Inflammatory macrophage treated with lipopolysaccharide for 1 hour (primary cell): Measurements from ENCODE around the gene CNOT6.

Experiments used
- DNase-seq, 2 donors: peaks; one replicate each; pipeline ENCODE4 v3.0.0-alpha.2; 2020 to 2022

Gene CNOT6

DNA sequence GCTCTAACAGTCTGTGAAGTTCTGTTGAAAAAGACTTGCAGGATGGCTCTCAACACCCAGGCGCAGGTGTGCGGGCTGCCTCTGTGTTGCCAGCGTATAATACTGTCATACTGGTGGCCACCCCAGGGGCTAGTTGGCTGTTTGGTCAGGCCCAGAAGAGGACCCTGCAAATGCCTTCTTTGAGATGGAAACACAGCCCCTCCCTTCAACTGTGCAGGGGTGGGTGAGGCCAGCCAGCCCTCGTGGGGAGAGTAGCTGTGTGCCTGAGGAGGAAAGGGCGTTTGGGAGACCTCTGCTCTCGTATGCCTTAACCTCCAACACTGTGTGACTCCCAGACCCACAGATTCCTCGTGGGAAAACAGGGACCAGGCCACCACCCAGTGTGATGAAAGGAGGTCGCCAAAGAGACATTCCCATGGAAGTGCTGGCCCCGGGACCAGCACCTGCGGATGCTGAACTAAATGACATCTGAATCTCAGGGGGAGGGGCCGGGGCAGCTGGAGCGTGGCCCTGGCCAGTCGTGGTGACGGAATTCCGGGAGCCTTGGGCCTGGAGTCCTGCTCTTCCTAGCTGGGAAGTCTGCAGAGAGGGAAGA is 108.4 kb downstream of the CNOT6 start:
- no peak for DNase-seq

DNA sequence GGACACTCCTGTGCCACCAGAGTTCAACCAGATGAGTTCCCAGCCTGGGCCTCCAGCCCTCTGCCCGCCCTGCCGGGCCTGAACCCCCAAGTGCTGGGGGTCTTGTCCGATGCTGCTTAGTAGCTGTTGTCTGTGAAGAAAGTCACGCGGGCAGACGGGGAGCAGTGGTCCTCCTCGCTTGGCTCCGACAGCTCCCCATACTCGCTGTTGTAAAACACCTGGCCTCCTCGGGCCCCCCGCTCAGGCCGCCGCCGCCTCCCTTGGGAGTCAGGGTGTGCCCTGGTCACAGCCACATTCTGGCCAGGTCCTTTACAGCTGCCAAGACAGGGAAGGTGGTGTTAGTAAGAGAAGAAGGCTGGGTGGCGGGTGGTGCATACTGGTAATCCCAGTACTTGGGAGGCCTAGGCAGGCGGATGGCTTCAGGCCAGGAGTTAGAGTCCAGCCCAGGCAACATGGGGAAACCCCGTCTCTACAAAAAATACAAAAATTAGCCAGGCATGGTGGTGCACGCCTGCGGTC is 109.0 kb downstream of the CNOT6 start:
- DNase-seq = no peak

DNA sequence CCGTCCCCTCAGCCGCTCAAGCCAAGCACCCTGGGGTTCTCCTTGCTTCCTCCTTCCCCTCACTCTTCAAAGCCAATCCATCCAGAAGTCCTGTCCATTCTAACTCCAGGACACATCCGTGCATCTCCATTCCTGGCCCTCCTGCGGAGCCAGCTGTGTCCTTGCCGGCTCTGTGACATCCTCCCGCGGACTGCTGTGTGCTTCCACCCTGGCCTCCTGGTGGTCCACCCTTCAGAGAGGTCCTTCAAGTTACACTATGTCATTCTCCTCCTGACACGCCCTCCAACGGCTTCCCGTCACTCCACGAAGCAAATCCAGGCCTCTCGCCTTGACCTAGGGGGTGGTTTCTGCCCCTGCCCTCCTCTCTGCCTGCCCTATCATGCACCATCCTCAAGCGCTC is 110.1 kb downstream of the CNOT6 start:
- DNase-seq = no peak

DNA sequence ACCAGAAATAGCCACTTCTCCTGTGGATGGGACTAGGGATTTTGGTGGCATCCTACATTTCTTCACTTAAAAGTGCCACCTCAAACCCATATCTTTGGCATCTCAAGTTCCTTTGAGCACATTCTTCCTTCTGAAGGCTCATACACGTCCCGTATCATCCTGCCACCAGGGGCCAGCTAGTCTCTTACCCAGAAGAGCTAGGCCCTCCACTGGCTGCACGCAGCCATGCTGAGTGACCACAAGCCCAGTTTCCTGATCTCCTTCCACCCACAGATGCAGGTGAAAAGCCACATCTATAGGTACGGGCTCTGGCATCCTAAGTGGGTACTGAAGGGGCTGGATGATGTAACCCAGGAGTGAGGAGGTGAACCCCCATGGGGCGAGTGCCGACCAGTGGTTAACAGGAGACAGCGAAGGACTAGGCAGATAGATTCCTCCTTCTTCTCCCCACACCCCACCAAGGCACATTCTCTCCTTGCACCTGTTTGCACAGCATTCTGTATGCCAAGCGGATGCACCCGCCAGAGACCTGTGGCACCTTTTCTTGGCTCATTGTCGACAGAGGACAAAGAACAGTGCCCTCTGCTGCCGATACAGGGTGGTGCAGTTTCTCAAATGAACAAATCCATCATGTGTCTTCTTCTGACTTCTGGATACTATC is 111.5 kb downstream of the CNOT6 start:
- DNase-seq = peak; percentile 21 to 71

DNA sequence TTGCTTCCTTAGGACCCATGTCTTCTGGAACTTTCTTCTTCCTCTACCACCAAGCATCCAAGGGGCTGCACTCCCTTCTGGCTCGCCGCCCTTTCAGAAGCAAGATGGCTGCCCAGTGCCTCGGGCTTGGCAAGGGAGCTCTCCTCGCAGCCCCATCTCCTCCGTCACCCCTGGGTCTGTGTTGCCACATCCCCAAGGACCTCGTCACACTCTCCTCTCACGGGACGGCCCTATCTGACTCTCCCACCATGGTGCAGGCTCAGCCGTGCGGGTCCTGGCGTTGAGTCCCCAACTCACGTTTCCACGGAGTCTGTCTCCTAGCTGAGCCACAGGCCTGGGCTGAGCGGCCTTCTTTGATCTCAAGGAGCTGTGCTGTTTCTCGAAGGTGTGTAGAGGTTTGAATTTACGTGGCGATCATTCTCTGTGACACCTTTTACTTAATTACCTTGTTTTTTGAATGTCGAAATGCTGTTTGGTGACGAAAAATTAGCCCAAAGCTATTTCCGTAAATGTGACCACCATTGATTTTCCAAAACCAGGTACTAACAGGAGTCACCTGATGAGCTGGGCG is 112.1 kb downstream of the CNOT6 start:
- DNase-seq = no peak

DNA sequence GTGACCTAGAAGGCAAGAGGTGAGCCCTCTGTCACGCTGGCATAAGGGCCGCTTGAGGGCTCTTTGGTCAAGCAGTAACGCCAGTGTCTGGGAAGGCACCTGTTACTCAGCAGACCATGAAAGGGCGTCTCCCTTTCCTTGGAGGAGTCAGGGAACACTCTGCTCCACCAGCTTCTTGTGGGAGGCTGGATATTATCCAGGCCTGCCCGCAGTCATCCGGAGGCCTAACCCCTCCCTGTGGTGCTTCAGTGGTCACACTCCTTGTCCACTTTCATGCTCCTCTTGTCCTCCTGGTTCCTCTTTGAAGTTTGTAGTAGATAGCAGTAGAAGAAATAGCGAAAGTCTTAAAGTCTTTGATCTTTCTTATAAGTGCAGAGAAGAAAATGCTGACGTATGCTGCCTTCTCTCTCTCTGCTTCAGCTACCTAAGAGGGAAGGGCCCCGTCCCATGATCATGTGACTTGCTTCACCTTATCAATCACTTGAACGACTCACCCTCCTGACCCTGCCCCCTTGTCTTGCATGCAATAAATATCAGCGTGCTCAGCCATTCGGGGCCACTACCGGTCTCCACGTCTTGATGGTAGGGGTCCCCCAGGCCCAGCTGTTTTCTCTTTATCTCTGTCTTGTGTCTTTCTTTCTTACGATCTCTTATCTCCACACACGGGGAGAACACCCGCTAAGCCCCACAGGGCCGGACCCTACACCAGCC is 113.8 kb downstream of the CNOT6 start:
- no peak for DNase-seq

DNA sequence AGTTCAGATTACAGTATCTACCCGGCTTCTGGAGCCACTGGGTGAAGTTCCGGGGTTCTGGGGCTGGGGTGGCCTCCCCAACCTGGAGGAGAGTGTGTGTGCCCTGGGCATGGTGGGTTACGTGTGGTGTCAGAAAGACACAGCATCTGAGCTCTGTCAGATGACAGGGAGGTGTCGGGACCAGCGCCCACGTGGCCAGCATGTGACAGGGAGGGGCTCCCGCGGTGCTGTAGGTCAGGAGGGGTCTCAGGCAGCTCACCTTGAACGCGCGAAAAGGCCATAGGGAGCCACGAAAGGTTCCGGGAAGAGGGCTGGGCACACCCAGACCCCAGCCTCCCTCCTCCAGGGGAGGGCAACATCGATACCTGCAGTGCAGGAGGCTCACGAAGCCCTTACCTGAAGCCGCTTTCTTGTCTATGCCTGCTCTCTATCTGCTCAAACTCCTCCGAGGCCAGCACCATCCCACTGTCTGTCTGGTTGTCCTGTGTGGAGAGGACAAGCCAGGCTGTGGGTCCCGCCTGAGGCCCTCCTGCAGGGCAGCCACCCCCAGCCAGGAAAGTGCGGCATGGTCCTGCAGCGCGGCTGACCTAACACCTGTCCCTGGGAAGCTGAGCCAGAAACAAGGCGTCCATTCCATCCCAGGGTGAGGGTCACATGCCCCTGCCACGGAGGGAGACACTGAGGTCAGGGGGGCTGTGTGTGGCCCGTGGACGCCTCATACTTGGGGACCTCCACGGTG is 114.6 kb downstream of the CNOT6 start:
- no peak for DNase-seq

DNA sequence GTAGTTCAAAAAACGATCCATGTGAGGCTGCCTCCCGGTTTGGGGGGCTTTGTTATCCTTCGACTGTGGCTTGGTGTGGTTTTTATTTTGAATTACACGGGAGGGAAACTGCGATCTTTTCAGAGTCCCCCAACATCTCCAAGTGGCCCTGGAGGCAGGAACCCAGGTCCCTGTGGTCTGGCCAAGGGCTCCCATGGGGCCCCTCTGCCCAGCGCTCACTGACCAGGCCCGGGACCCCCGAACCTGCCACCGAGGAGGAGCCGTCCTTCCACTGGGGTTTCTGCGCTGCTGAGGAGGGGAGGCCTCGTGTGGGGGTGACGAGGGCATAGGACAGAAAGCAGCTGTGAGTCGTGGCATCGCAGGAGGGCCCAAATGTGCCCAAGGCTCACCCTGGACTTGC is 115.2 kb downstream of the CNOT6 start:
- no peak for DNase-seq

DNA sequence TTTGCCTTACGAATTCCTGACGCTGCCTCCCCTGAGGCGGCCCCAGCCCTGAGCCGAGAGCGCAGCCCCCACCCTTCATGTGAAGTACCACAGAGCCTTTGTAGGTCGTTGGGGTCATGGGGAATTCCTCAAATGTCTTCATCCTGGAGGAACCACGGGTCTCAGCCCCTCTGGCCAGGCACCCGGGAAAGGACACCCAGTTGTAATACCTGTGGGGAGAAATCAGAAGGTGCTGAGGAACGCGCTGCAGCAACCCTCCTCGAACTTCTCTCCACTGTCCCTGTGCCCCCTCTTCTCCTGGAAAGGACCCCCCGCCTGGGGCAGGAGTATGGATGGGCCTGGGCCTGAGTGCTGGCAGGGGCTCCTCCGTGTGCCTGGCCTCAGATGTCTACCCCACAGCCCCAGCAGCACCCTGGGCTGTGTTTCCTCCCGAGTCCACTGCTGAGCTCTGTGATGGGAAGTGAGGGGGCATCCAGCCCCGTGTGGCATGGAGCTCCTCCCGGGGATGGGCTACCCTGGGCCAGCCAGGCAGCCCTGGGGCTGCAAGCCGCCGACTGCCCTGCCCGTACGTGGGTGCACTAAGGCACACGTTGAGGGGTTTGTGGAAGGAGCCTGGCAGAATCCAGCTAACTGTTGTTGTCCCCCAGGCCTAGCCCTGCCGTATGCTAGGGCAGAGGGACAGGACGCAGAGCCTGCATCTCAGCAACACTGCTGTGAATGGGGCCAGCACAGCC is 115.8 kb downstream of the CNOT6 start:
- DNase-seq = no peak

DNA sequence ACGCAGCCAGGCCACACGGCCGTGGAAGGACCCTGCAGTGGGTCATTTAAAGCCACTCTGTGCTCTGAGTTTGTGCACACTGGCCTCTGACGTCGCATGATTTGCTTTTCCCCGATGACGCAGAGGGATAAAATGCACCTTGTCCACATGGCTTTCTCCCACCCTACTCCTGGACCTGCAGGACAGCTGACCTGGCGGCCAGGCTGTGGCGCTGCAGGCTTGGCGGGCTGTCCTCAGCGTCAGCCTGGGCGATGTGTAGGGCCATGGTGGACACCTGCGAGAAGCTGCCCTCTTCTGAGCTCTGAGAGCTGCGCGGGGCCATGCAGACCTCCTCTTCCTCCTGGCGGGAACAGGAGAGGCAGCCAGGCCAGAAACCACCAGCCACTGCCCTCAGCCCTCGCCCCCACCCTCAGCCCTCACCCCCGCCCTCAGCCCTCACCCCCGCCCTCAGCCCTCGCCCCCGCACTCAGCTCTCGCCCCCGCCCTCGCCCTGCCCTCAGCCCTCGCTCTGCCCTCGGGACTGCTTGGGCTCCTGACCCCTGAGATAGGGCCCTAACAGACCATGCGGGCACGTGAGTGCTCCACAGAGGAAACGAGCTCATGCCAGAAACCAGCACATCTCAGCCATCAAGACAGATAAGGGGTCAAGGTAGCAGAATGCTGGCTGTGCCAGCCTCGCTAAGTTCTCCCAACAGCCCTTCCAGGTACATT is 117.1 kb downstream of the CNOT6 start:
- DNase-seq = no peak

DNA sequence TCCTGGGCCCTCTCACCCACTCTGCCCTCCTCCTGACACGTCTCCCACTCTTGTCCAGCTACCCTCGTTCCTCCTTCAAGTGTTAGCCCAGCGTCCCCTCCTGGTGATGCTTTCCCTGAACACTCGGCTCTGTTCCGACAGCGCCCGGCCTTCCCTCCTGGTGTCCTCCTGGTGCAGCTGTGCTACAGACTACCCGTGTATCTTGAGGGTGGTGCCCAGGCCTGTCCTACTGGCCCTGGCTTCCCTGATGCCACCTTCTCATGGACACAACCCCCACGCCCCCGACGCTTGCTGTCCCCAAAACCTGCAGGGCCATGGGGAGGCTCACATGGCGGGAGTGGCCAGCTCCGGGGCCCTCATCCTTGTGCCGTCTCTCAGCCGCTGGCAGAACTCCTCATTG is 118.5 kb downstream of the CNOT6 start:
- DNase-seq = no peak

DNA sequence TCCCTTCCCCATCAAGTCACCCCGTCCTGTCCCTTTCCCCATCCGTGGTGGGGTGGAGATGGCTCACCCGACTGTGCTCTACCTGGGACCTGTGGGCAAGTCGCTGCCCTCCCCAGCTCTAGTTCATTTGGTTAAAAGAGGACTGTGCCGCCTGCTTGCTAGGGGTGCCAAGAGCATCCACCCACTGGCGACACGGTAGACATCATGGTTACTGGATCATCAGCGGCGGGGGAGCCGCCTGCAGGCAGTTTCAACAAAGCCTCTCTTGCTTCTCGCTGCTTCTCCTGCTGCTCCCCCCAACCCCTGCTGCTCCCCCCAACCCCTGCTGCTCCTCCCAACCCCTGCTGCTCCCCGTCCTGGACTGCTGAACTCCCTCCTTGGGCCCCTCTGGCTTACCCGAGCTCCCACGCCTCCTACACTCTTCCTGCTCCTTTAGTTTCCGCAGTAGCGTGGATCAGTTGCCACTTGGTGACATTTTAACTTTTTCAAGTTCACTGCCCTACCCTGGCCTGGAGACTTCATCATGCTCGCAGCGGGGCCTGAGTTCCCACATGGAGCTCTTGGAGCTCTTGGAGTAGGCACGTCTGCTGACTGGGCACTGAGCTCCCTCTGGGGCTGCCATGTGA is 119.1 kb downstream of the CNOT6 start:
- no peak for DNase-seq

DNA sequence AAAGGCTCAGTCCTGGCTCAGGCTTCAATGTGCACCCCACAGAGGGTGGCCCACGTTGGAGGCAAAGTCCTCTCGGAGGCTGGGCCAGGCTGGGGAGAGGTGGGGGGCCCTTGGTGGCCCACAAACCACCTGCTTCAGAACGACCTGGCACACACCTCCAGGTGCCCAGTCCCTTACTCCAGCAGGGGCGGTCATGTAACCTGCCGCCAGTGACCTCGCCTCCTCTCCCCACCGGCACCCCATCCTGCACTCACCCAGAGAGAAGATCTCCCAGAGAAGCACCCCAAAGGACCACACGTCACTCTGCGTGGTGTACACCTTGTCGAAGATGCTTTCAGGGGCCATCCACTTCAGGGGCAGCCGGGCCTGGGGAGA is 119.6 kb downstream of the CNOT6 start:
- DNase-seq = no peak

DNA sequence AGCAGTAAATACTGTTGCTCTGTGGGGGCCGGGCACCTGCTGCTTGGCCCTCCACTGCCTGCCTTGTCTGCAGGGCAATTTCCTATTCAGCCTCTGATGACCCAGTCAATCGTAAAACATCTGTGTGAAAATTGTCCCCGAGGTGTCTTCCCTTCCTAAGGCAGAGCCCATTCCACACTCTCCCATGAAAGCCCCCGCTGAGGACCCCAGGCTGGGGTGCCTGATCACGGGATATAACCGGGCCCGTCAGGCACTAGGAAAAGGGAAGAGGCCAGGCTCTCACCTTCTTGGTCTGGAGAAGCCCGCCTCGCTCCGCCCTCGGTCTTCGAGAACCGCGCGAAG is 124.3 kb downstream of the CNOT6 start:
- no peak for DNase-seq

DNA sequence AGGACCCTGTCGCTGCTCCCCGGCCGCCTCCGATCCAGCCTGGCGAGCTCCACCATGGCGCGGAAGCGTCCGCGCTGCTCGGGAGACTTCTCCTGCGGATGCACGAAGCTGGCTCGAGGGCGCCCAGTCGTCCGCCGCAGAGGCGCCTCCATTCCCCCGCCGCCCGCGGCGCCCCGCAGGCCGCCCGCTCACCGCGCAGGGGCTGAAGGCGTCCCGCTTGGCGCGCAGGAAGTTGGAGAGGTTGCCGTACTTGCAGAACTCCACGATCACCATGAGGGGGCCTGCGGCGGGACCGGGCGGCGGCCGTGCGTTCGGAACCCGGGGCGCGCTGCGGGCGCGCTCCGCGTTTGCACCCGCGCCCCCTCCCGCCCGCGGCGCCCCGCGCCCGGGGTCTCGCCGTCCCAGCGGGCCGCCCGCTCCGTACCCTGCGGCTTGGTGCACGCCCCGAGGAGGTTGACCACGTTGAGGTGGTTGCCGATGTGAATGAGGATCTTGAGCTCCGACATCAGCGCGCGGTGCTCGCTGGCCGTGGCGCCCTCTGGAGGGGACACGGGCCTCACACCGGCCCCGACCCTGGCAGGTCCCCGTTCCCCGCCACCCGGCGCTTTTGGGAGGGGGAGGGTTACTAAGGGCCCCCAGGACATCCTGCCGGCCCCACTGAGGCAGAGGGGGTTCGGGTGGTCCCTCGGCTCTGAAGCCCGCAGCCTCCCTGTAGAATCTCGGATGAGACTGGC is 124.8 kb downstream of the CNOT6 start:
- DNase-seq = no peak

DNA sequence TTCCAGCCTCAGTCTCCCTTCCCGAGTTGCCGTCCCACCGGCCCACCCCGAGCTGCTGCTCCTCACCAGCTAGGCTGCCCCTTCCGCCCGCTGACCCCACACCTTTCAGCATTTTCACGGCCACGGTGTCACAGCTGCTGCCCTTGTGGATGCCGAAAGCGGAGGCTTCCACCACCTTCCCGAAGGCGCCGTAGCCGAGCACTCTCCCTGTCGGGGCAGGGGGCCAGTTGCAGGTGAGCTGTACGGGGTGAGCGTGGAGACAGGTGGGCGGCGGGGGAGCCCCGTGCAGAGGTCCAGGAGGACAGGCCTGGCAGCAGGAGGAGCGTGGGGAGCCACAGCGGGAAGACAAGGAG is 125.4 kb downstream of the CNOT6 start:
- DNase-seq = no peak

DNA sequence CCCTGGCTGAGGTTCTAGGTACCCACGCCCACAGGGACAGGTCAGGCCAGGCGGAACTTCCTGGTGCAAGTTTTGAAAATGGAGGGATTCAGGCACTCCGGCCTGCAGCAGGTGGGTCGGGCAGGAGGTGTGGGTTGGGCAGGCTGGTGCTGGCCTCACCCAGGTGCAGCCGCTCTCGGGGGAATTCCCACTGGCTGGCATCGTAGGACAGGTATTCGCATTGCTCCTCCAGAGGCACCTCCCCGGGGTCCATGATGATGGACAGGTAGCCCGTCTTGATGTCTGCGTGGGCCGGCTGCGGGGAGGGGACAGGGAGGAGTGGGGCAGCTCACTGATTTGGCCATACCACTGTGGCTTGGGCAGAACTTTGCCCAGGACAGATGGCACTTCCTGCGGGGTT is 125.8 kb downstream of the CNOT6 start:
- DNase-seq = no peak

DNA sequence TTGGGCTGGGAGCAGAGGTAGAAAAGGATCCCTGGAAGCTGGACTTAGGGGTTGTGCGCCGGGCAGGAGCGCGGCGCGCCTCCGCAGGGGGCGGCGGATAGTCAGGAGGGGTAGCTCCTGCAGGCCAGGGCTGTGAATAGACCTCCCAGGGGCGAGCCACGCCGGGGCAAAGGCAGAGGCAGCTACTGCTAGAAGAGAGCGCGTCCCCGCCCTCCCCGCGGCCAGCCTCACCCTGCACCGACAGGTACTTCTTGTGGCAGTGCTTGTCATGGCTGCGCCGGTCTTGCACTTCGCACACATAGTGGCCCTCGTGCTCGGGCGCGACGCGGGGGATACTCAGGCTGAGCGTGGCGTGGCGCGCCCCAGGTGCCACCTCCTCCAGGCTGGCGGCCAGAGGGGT is 127.1 kb downstream of the CNOT6 start:
- no peak for DNase-seq

DNA sequence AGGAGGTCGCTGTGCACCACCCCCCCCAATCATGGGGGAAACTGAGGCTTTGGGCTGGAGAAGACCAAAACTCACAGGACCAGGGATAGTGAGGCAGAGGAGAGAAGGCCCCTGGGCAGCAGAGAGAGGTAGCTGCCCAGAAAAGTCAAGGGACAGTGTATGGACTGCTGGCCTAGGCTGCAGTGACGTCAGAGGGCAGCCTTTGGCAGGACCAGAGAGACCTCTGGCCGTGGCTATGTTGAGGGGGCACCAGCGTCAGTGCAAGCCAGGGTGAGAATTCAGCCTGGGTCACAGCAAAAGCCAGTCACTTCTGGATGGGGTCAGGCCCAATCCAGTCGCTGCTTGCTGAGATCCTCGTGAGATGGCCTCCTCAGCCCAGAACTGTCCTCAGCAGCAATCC is 128.7 kb downstream of the CNOT6 start:
- DNase-seq = no peak

DNA sequence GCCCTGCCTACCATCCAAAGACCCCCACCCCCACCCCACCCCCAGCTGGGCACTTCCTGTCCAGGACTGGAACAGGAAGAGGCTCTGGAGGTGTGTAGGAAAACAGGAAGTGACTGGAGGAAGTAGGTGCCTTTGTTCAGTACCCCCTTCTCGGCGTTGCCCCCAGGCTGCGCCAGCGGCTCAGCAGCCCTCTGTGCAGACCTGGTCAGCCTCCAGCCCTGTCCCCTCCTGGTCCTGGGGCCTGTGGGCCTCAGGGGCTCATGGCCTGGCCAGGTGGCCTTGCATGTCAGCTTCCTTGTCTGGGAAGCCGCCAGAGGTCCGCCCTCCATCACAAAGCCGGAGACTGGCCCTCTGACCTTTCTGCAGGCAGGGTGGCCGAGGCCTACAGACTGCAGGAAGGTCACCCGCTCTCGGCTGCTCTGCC is 129.2 kb downstream of the CNOT6 start:
- DNase-seq = no peak

DNA sequence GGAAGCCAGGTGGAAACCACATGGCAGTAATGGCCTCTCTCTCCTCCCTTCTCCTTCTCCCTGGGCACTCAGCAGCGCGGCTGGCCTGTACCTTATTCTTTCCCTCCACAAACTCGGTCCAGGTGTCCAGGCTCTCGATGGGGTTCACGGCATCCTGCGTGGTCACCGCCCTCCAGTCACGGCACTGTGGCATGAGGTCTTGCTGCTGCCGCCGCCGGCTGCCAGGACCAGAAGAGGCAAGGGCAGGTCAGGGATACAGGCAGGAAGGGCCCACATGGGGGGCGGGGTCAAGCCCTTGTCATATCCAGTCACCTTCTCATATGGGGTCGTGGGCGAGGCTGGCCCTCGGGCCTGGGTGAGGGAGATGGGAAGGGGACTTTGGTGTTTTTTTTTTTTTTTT is 129.7 kb downstream of the CNOT6 start:
- DNase-seq = no peak
